Breast epithelium (tissue), 4 donors: ENCODE results near the gene VPS11. TPM values are rescaled to one million over a fixed set of nuclear protein-coding genes. Genes with fewer than 3 reads are reported as not detected.

Experiments
- DNase-seq, 2 donors: peaks; one replicate each; pipeline ENCODE4 v3.0.0-alpha.2; 2019; ENCODE audit warnings: low spot score in 2 of 2
- H3K27ac ChIP-seq, 2 donors: fragments of 200-600 bp; sonication (generic) in 1 of 2; one replicate each; pipeline ENCODE4 v1.5.1; 2016 to 2019; ENCODE audit warnings: mild to moderate bottlenecking in 1 of 2
- H3K27me3 ChIP-seq, 2 donors: fragments of 200-600 bp; sonication (generic) in 1 of 2; one replicate each; pipeline versions ENCODE4 v1.5.1 to v1.6.0; 2017 to 2019; ENCODE audit warnings: control low read depth in 1 of 2, mild to moderate bottlenecking in 1 of 2
- H3K36me3 ChIP-seq: fragments of 200-600 bp; one replicate; pipeline ENCODE4 v1.5.1; 2019
- H3K4me1 ChIP-seq, 2 donors: fragments of 200-600 bp; sonication (generic); one replicate each; pipeline ENCODE4 v1.5.1; 2016 to 2019; ENCODE audit warnings: control low read depth in 1 of 2
- H3K4me3 ChIP-seq, 3 donors: fragments of 200-600 bp; sonication (generic); 1 replicate in 2 of 3; 2 replicates in 1 of 3; pipeline ENCODE4 v1.5.1; 2016 to 2019; ENCODE audit warnings: mild to moderate bottlenecking in 3 of 3, moderate library complexity in 2 of 3
- H3K9me3 ChIP-seq, 2 donors: fragments of 200-600 bp; sonication (generic) in 1 of 2; one replicate each; pipeline ENCODE4 v1.5.1; 2016 to 2019; ENCODE audit warnings: control low read depth in 1 of 2
- CTCF ChIP-seq, 3 donors: fragments of 450-650 bp; IDR thresholded peaks; one replicate each; pipeline ENCODE4 v1.5.1; 2016 to 2017; ENCODE audit warnings: antibody characterized with exemption in 3 of 3, mild to moderate bottlenecking in 3 of 3, moderate library complexity in 3 of 3
- POLR2A ChIP-seq: fragments of 450-650 bp; IDR thresholded peaks from one replicate; pipeline ENCODE4 v1.6.1; 2016; ENCODE audit warnings: antibody characterized with exemption, mild to moderate bottlenecking, moderate library complexity
- POLR2AphosphoS5 ChIP-seq, 3 donors: sonication (generic); formaldehyde crosslinking; IDR thresholded peaks; one replicate each; pipeline ENCODE4 v1.6.1; 2017; ENCODE audit warnings: antibody characterized with exemption in 3 of 3
- intact Hi-C: fragments of 100-400 bp; cut with DNase I; formaldehyde crosslinking; loops from one replicate; pipeline ENCODE4 v1.15.1; 2023; ENCODE audit warnings: low total_unique reads
- total RNA-seq, 3 donors: library from RNA; depleted of rRNA; stranded (reverse); fragments of >200 nt; gene quantifications; one replicate each; pipeline ENCODE4 v1.1.0, GENCODE V29; 2016

Gene VPS11
- total RNA-seq, 3 donors from 2014 or later, result 38.0 to 53.9 (median 46.6) TPM

GRCh38 chr11:119041821-119042514, 25.6 kb upstream of the VPS11 start:
- TF ChIP-seq CTCF (IDR thresholded peaks at IDR 0.05) (no peak), POLR2AphosphoS5 (IDR thresholded peaks at IDR 0.05) (no peak), POLR2A (no peak)
- intact Hi-C loops, result no loop called here
- H3K27me3 ChIP-seq, result no peaks in the 10 kb centered on the region
- H3K4me3 ChIP-seq, result no peak overlapping the region
- H3K4me1 ChIP-seq, result no peaks in the 10 kb centered on the region
- no peak for DNase-seq
- H3K36me3 ChIP-seq, result no peaks in the 10 kb centered on the region
- no peak overlapping the region for H3K27ac ChIP-seq
- H3K9me3 ChIP-seq, result no peaks in the 10 kb centered on the region

- Histone ChIP-seq H3K9me3 (no peaks in the 10 kb centered on the region), H3K27me3 (no peaks in the 10 kb centered on the region), H3K4me1 (no peaks in the 10 kb centered on the region), H3K36me3 (peaks cover 6% of the 10 kb centered on the region), H3K4me3 (no peak overlapping the region), H3K27ac (no peak overlapping the region)
- DNase-seq, result no peak
- TF ChIP-seq POLR2AphosphoS5 (IDR thresholded peaks at IDR 0.05) (no peak), POLR2A (no peak), CTCF (IDR thresholded peaks at IDR 0.05) (no peak)
- intact Hi-C loops, result no loop called here
Measured at GRCh38 chr11:119042927-119043326, 24.7 kb upstream of the VPS11 start.

- Histone ChIP-seq H3K27ac (no peak overlapping the region), H3K36me3 (peaks cover 11% of the 10 kb centered on the region), H3K4me3 (no peak overlapping the region), H3K4me1 (no peaks in the 10 kb centered on the region), H3K27me3 (no peaks in the 10 kb centered on the region), H3K9me3 (no peaks in the 10 kb centered on the region)
- intact Hi-C loops, result no loop called here
- no peak for TF ChIP-seq POLR2A
- no peak for TF ChIP-seq CTCF (IDR thresholded peaks at IDR 0.05)
- no peak for TF ChIP-seq POLR2AphosphoS5 (IDR thresholded peaks at IDR 0.05)
- DNase-seq, result no peak
Measured at GRCh38 chr11:119044708-119045107, 22.9 kb upstream of the VPS11 start.

- H3K27me3 ChIP-seq, result no peaks in the 10 kb centered on the region
- peaks cover 11% of the 10 kb centered on the region for H3K36me3 ChIP-seq
- TF ChIP-seq POLR2AphosphoS5 (IDR thresholded peaks at IDR 0.05) (no peak), POLR2A (no peak), CTCF (IDR thresholded peaks at IDR 0.05) (no peak)
- H3K9me3 ChIP-seq, result no peaks in the 10 kb centered on the region
- DNase-seq, result no peak
- H3K4me1 ChIP-seq, result no peaks in the 10 kb centered on the region
- intact Hi-C loops, result no loop called here
- H3K27ac ChIP-seq, result no peak overlapping the region
- no peak overlapping the region for H3K4me3 ChIP-seq
Measured at GRCh38 chr11:119046489-119046888, 21.1 kb upstream of the VPS11 start.

- Histone ChIP-seq H3K4me3 (no peak overlapping the region), H3K36me3 (peaks cover 11% of the 10 kb centered on the region), H3K9me3 (no peaks in the 10 kb centered on the region), H3K27ac (no peak overlapping the region), H3K4me1 (no peaks in the 10 kb centered on the region), H3K27me3 (no peaks in the 10 kb centered on the region)
- no peak for DNase-seq
- intact Hi-C loops, result no loop called here
- TF ChIP-seq POLR2AphosphoS5 (IDR thresholded peaks at IDR 0.05), result no peak
- TF ChIP-seq POLR2A, result no peak
- no peak for TF ChIP-seq CTCF (IDR thresholded peaks at IDR 0.05)
Measured at GRCh38 chr11:119047205-119047604, 20.4 kb upstream of the VPS11 start.
